Hepatocyte (in vitro differentiated cells): ENCODE results near the gene SLC9A3.

ENCODE experiments used
- CTCF ChIP-seq: fragments of 200-600 bp; sonication (generic); IDR thresholded peaks from 2 replicates; pipeline ENCODE4 v1.5.1; 2016; ENCODE audit warnings: antibody characterized with exemption, mild to moderate bottlenecking; ENCODE audit not compliant: poor library complexity
- EZH2 ChIP-seq: fragments of 200-600 bp; sonication (generic); IDR thresholded peaks from 2 replicates; pipeline ENCODE4 v1.6.1; 2016; ENCODE audit warnings: antibody characterized with exemption, mild to moderate bottlenecking, borderline replicate concordance
- EZH2phosphoT487 ChIP-seq: fragments of 200-600 bp; sonication (generic); IDR thresholded peaks from one replicate; pipeline ENCODE4 v1.6.1; 2018; ENCODE audit warnings: antibody characterized with exemption, mild to moderate bottlenecking, low read depth, moderate library complexity; ENCODE audit not compliant: unreplicated experiment, severe bottlenecking

DNA sequence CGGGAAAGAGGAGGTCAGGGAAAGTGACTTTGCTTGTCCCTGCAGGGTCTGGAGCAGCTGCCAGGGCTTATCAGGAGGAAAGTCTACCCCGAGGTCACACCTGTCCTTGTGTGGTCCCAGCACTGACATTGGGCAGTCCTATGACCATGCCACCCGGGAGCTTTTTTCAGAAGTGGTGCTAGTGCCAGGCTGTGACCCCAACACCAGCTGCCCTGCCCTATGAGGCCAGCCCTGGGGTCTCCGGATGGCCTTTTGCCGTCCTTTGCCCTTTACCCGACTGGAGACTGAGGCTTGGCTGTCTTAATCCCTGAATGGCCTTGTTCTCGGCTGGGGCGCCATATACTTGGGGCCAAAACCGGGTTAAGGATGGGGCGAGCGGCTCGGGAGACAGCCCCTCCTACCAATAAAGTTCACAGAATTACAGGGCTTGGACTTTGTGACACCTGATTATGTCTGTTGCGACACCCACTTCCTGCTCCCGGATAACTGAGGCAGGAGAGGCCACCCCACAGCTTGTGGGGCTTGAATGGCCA, 22.2 kb upstream of the SLC9A3 start:
- TF ChIP-seq CTCF, result no peak
- TF ChIP-seq EZH2phosphoT487, result no peak
- no peak for TF ChIP-seq EZH2
